ENCODE results near the gene KYNU.

Gene KYNU

DNA sequence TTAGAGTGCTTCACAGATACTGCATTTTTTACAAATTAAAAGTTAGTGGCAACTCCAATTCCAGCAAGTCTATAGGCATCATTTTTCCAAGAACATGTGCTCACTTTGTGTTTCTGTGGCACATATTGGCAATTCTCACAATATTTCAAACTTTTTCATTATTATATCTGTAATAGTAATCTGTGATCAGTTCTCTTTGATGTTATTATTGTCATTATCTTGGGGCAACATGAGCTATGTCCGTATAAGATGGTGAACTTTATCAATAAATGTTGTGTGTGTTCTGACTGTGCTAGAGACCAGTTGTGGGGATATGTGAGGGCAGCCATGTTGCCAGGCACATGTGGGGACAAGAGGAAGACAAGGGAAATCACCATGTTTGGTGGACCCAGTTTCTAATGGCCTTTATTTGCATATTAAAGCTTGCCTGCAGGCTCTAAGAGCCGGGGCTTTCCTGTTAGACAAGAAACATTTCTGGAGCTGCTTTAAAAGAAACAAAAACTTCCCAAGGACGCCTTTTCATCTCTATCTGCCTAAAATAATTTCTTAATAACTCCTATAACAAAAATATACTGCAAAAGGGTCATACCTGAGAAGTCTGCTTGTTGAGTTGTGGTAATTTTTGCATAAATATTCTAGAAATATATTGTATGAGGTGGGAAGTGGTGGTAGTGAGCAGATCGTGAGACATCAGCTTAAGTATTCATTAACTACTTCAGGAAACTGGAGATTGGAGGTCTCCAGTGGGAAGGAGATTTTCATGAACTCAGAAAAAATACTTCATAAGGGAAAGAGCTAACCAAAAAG, 37.2 kb downstream of the KYNU start:
- Histone ChIP-seq H3K4me3 (ENCODE audit: low read length) (no peak overlapping the region), H3K27me3 (ENCODE audit: control insufficient read depth, insufficient read depth, low read length) (no peaks in the 10 kb centered on the region), H3K36me3 (ENCODE audit: control insufficient read depth, insufficient read depth, low read length) (no peaks in the 10 kb centered on the region), H3K4me1 (ENCODE audit: control insufficient read depth, insufficient read depth, low read length) (no peaks in the 10 kb centered on the region), H3K27ac (ENCODE audit: low read length) (no peak overlapping the region), H3K9me3 (ENCODE audit: control insufficient read depth, insufficient read depth, low read length) (no peaks in the 10 kb centered on the region)
- WGBS (ENCODE audit: insufficient coverage, insufficient read length), result no CpG with 5 or more reads among the region's 4 CpGs
- peak; percentile 7 for DNase-seq (ENCODE audit: low read depth, low spot score)

DNA sequence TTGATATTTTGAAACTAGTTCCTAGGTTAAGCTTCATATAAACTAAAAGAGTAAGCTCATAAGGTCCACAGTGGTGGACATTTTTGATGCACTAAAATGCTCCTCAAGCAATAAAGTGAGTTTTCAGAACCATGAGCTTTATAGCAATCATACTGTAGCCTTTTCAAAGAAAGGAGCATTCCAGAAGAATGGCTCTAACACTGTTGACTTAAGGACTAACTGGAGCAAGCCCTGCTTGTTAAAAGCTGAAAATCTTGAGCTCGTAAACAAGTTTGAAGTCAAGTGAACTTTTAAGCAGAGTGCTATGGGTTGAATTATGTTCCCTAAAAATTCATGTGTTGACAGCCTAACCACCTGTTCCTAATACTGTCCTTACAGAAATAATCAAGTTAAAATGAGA, 38.0 kb downstream of the KYNU start:
- H3K36me3 ChIP-seq (ENCODE audit: control insufficient read depth, insufficient read depth, low read length), result no peaks in the 10 kb centered on the region
- H3K27me3 ChIP-seq (ENCODE audit: control insufficient read depth, insufficient read depth, low read length), result no peaks in the 10 kb centered on the region
- no peak overlapping the region for H3K4me3 ChIP-seq (ENCODE audit: low read length)
- no peak for DNase-seq (ENCODE audit: low read depth, low spot score)
- H3K4me1 ChIP-seq (ENCODE audit: control insufficient read depth, insufficient read depth, low read length), result no peaks in the 10 kb centered on the region
- no peaks in the 10 kb centered on the region for H3K9me3 ChIP-seq (ENCODE audit: control insufficient read depth, insufficient read depth, low read length)
- no peak overlapping the region for H3K27ac ChIP-seq (ENCODE audit: low read length)
- no CpG with 5 or more reads among the region's 1 CpG for WGBS (ENCODE audit: insufficient coverage, insufficient read length)

DNA sequence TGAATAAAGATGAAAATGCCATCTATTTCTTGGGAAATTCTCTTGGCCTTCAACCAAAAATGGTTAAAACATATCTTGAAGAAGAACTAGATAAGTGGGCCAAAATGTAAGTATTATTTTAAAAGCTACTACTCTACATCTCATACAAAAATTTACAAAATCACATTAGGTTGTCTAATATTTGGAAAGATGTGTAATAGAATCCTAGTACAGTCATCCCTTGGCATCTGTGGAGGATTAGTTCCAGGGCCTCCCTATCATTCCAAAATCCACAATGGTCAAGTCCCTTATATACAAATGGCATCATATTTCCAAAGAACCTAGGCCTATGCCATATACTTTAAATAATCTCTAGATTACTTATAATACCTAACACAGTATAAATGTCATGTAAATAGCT, 41.2 kb downstream of the KYNU start:
- Histone ChIP-seq H3K4me1 (ENCODE audit: control insufficient read depth, insufficient read depth, low read length) (no peaks in the 10 kb centered on the region), H3K27ac (ENCODE audit: low read length) (no peak overlapping the region), H3K4me3 (ENCODE audit: low read length) (no peak overlapping the region), H3K9me3 (ENCODE audit: control insufficient read depth, insufficient read depth, low read length) (no peaks in the 10 kb centered on the region), H3K27me3 (ENCODE audit: control insufficient read depth, insufficient read depth, low read length) (no peaks in the 10 kb centered on the region), H3K36me3 (ENCODE audit: control insufficient read depth, insufficient read depth, low read length) (no peaks in the 10 kb centered on the region)
- DNase-seq (ENCODE audit: low read depth, low spot score), result no peak

DNA sequence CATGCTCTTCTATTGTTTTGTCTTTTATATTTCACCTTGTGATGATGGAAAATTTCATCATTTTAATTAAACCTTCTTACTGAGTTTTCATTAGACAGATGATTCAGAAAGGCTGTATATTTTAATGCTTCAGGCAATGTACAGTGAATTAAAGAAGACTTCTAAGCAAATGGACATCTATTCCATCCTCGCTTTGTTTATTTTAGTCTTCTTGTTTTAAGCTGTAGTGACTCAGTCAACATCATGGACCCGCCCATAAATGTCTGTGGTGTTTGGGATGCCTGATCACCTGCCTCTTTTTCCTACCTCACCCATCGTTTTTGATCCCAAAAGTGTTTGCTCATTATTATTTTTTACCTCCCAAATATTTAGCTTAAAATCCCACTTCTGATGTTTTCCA, 43.1 kb downstream of the KYNU start:
- WGBS (ENCODE audit: insufficient coverage, insufficient read length), result no CpG with 5 or more reads among the region's 3 CpGs

DNA sequence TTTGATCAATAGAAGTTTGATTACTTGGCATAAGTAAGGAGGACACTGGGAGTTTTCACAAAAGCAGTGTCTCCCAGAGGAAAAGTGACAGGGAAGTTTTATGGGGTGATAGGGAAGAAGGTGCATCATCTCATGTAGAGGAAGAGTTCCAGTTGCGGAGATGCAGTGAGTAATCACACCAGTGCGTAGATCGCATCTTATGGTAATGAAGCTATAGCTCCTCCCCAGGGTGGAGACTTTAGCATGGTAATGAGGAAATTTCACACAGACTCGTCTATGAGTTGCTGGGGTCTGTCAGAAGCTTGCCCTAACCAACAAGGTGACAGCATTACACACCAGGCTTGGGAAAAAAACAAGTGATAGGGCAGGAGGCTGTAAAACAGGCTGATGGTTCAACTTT, 49.0 kb downstream of the KYNU start:
- Histone ChIP-seq H3K36me3 (ENCODE audit: control insufficient read depth, insufficient read depth, low read length) (no peaks in the 10 kb centered on the region), H3K27me3 (ENCODE audit: control insufficient read depth, insufficient read depth, low read length) (no peaks in the 10 kb centered on the region), H3K9me3 (ENCODE audit: control insufficient read depth, insufficient read depth, low read length) (no peaks in the 10 kb centered on the region), H3K27ac (ENCODE audit: low read length) (no peak overlapping the region), H3K4me1 (ENCODE audit: control insufficient read depth, insufficient read depth, low read length) (no peaks in the 10 kb centered on the region), H3K4me3 (ENCODE audit: low read length) (no peak overlapping the region)
- WGBS (ENCODE audit: insufficient coverage, insufficient read length), result no CpG with 5 or more reads among the region's 4 CpGs
- no peak for DNase-seq (ENCODE audit: low read depth, low spot score)

More for the DNA sequence above, 43.1 kb downstream of the KYNU start:
- Histone ChIP-seq H3K4me1 (ENCODE audit: control insufficient read depth, insufficient read depth, low read length) (no peaks in the 10 kb centered on the region), H3K36me3 (ENCODE audit: control insufficient read depth, insufficient read depth, low read length) (no peaks in the 10 kb centered on the region), H3K27ac (ENCODE audit: low read length) (no peak overlapping the region), H3K4me3 (ENCODE audit: low read length) (no peak overlapping the region), H3K9me3 (ENCODE audit: control insufficient read depth, insufficient read depth, low read length) (no peaks in the 10 kb centered on the region), H3K27me3 (ENCODE audit: control insufficient read depth, insufficient read depth, low read length) (no peaks in the 10 kb centered on the region)
- DNase-seq (ENCODE audit: low read depth, low spot score), result no peak

DNA sequence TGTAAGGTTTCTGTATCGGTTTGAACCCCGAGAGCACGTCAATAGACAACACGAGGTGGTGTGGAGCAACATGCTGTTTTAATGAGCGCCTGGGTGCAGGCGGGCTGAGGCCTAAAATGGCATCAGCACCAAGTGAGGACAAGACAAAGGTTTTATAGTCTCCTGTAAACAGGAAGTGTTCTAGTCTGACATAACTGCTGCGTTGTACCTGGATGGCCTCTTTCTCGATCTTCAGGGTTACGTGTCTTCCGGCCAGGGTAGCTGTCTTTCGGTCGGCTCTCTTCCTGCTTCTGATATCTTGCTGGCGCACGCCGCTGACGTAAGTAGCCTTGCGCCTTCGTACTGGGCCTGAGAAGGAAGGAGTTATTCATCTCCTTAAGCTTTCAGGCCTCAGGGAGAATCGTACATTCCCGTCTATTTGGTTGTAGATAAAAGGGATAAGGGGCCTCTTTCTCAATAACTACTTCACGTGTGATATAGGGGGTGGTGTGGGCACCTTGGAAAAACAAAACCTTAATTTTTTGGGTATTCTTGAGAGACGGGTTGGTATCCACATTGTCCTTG, 53.5 kb downstream of the KYNU start:
- no peak overlapping the region for H3K4me3 ChIP-seq (ENCODE audit: low read length)
- no peak for DNase-seq (ENCODE audit: low read depth, low spot score)
- WGBS (ENCODE audit: insufficient coverage, insufficient read length), result no CpG with 5 or more reads among the region's 22 CpGs

DNA sequence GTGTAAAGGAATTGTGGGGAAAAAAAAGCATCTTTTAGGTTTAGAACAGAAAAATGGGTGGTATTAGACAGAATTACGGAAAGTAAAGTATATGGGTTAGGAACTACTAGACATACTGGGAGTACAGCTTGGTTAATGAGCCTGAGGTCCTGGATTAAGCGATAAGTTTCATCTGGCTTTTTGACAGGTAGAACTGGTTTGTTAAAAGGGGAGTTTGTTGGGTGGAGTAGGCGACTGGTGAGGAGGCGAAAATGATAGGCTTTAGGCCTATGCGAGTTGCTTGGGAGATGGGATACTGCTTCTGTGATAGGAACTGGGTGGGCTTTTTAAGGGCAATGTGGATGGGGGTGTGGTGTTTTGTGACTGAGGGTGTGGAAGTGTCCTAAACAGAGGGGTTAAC, 56.5 kb downstream of the KYNU start:
- no peaks in the 10 kb centered on the region for H3K4me1 ChIP-seq (ENCODE audit: control insufficient read depth, insufficient read depth, low read length)
- no peak overlapping the region for H3K4me3 ChIP-seq (ENCODE audit: low read length)
- DNase-seq (ENCODE audit: low read depth, low spot score), result no peak
- WGBS (ENCODE audit: insufficient coverage, insufficient read length), result 100% methylated on average over 2 of the region's 5 CpGs
- H3K27me3 ChIP-seq (ENCODE audit: control insufficient read depth, insufficient read depth, low read length), result 0 out of 2 replicates have a peak, but pooled peaks cover 1% of the 10 kb centered on the region
- H3K27ac ChIP-seq (ENCODE audit: low read length), result no peak overlapping the region
- no peaks in the 10 kb centered on the region for H3K9me3 ChIP-seq (ENCODE audit: control insufficient read depth, insufficient read depth, low read length)
- H3K36me3 ChIP-seq (ENCODE audit: control insufficient read depth, insufficient read depth, low read length), result no peaks in the 10 kb centered on the region

More for the DNA sequence above, 53.5 kb downstream of the KYNU start:
- Histone ChIP-seq H3K27ac (ENCODE audit: low read length) (no peak overlapping the region), H3K9me3 (ENCODE audit: control insufficient read depth, insufficient read depth, low read length) (no peaks in the 10 kb centered on the region), H3K27me3 (ENCODE audit: control insufficient read depth, insufficient read depth, low read length) (no peaks in the 10 kb centered on the region), H3K4me1 (ENCODE audit: control insufficient read depth, insufficient read depth, low read length) (no peaks in the 10 kb centered on the region), H3K36me3 (ENCODE audit: control insufficient read depth, insufficient read depth, low read length) (no peaks in the 10 kb centered on the region)

DNA sequence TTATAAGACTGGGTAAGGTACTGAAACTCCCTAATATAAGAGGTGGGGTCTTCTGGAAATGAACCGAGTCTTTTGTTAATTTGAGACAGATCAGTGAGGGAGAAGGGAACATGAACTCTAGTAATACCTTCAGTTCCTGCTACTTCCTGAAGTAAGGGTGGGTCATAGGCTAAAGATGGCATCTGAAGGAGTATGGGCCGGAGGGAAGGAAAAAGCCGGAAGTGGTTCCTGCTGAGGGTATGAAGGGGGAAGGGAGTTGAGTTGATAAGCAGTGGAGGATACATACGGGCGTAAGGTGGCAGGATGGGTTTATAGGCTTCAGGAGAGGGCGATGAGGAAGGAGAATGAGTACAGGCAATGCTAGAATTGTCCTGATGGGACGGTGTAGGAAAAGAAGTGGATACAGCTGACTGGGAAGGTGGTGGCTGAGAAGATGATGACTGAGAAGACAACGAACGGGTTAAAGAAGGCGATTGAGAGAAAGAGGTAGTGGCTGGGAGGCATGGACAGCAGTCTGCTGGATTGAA, 58.2 kb downstream of the KYNU start:
- H3K4me1 ChIP-seq (ENCODE audit: control insufficient read depth, insufficient read depth, low read length), result no peaks in the 10 kb centered on the region
- DNase-seq (ENCODE audit: low read depth, low spot score), result no peak
- no peak overlapping the region for H3K4me3 ChIP-seq (ENCODE audit: low read length)
- 0 out of 2 replicates have a peak, but pooled peaks cover 1% of the 10 kb centered on the region for H3K27me3 ChIP-seq (ENCODE audit: control insufficient read depth, insufficient read depth, low read length)
- H3K9me3 ChIP-seq (ENCODE audit: control insufficient read depth, insufficient read depth, low read length), result no peaks in the 10 kb centered on the region
- H3K27ac ChIP-seq (ENCODE audit: low read length), result no peak overlapping the region
- H3K36me3 ChIP-seq (ENCODE audit: control insufficient read depth, insufficient read depth, low read length), result no peaks in the 10 kb centered on the region
- 100% methylated on average over 3 of the region's 10 CpGs for WGBS (ENCODE audit: insufficient coverage, insufficient read length)

DNA sequence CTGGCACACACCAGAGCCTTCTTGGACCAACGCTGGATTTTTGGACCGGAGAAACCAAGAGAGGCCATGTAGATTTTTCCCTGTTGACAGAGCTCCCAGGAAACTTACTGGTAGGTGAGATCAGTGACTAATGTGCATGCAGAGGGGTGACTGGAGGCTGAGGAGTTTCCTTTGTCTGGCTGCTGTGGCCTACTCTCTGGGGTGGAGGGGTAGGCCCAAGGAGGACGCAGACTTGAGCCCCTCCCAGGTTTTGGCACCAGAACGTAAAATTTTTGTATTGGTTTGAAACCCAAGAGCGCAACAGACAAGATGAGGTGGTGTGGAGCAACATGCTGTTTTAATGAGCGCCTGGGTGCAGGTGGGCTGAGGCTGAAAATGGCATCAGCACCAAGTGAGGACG, 59.2 kb downstream of the KYNU start:
- no peak for DNase-seq (ENCODE audit: low read depth, low spot score)
- Histone ChIP-seq H3K27me3 (ENCODE audit: control insufficient read depth, insufficient read depth, low read length) (0 out of 2 replicates have a peak, but pooled peaks cover 1% of the 10 kb centered on the region), H3K9me3 (ENCODE audit: control insufficient read depth, insufficient read depth, low read length) (no peaks in the 10 kb centered on the region), H3K27ac (ENCODE audit: low read length) (no peak overlapping the region), H3K36me3 (ENCODE audit: control insufficient read depth, insufficient read depth, low read length) (no peaks in the 10 kb centered on the region), H3K4me1 (ENCODE audit: control insufficient read depth, insufficient read depth, low read length) (no peaks in the 10 kb centered on the region), H3K4me3 (ENCODE audit: low read length) (no peak overlapping the region)
- WGBS (ENCODE audit: insufficient coverage, insufficient read length), result no CpG with 5 or more reads among the region's 7 CpGs

DNA sequence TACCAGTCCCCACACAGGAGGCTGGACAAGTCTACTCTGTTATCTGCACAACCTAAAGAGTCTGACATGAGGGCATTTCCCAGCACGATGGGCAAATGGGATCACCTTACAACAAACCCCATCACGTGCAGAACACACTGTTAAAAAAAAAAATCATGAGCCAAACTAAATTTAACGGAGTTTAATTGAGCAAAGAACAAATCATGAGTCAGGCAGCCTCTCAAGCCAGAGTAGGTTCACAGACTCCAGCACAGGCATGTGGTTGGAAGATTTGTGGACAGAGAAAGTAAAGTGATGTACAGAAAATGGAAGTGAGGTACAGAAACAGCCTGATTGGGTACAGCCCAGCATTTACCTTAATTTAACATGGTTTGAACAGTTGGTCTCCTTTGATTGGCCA, 59.9 kb downstream of the KYNU start:
- WGBS (ENCODE audit: insufficient coverage, insufficient read length), result no CpG with 5 or more reads among the region's 3 CpGs
- no peaks in the 10 kb centered on the region for H3K4me1 ChIP-seq (ENCODE audit: control insufficient read depth, insufficient read depth, low read length)

More for the DNA sequence above, 59.9 kb downstream of the KYNU start:
- no peak overlapping the region for H3K27ac ChIP-seq (ENCODE audit: low read length)
- H3K36me3 ChIP-seq (ENCODE audit: control insufficient read depth, insufficient read depth, low read length), result no peaks in the 10 kb centered on the region
- no peak for DNase-seq (ENCODE audit: low read depth, low spot score)
- H3K9me3 ChIP-seq (ENCODE audit: control insufficient read depth, insufficient read depth, low read length), result no peaks in the 10 kb centered on the region
- 0 out of 2 replicates have a peak, but pooled peaks cover 1% of the 10 kb centered on the region for H3K27me3 ChIP-seq (ENCODE audit: control insufficient read depth, insufficient read depth, low read length)
- H3K4me3 ChIP-seq (ENCODE audit: low read length), result no peak overlapping the region
